GM23248 (cell line): ENCODE measurements around the gene SPACA7. TPM values are rescaled to one million over a fixed set of nuclear protein-coding genes. Genes with fewer than 3 reads are reported as not detected.
"Not testable (repeated sequence)": the region's sequence is repeated elsewhere in the genome, so short reads cannot be mapped to it uniquely, and the experiment has no call there.

ENCODE experiments used
- DNase-seq: peaks from one replicate; pipeline ENCODE4 v3.0.0-alpha.2; 2015
- H2AFZ ChIP-seq: fragments of 200-600 bp; sonication (generic); 2 replicates; pipeline ENCODE4 v1.6.1; 2016; ENCODE audit warnings: antibody characterized with exemption
- H3F3A ChIP-seq: fragments of 200-600 bp; sonication (generic); 2 replicates; pipeline ENCODE4 v1.6.1; 2016; ENCODE audit warnings: mild to moderate bottlenecking, antibody characterized with exemption, mixed run types; ENCODE audit not compliant: insufficient read depth
- H3K27ac ChIP-seq: fragments of 200-600 bp; sonication (generic); 2 replicates; pipeline ENCODE4 v1.5.1; 2016; ENCODE audit warnings: mild to moderate bottlenecking
- H3K27me3 ChIP-seq: fragments of 200-600 bp; sonication (generic); replicated peaks from 2 replicates; pipeline ENCODE4 v1.6.1; 2016; ENCODE audit warnings: mild to moderate bottlenecking; ENCODE audit not compliant: insufficient read depth
- H3K36me3 ChIP-seq: fragments of 200-600 bp; sonication (generic); 2 replicates; pipeline ENCODE4 v1.6.1; 2016; ENCODE audit warnings: low read depth, mild to moderate bottlenecking
- H3K4me1 ChIP-seq: fragments of 200-600 bp; sonication (generic); 2 replicates; pipeline ENCODE4 v1.6.1; 2016; ENCODE audit warnings: mild to moderate bottlenecking; ENCODE audit not compliant: insufficient read depth
- H3K4me2 ChIP-seq: fragments of 200-600 bp; sonication (generic); one replicate; pipeline ENCODE4 v1.6.1; 2016; ENCODE audit warnings: mild to moderate bottlenecking; ENCODE audit not compliant: unreplicated experiment
- H3K4me3 ChIP-seq: fragments of 200-600 bp; sonication (generic); 2 replicates; pipeline ENCODE4 v1.5.1; 2016; ENCODE audit warnings: mild to moderate bottlenecking
- H3K79me2 ChIP-seq: fragments of 200-600 bp; sonication (generic); 2 replicates; pipeline ENCODE4 v1.6.1; 2016; ENCODE audit warnings: mild to moderate bottlenecking; ENCODE audit not compliant: insufficient read depth
- H3K9ac ChIP-seq: fragments of 200-600 bp; sonication (generic); 2 replicates; pipeline ENCODE4 v1.6.1; 2016; ENCODE audit warnings: mild to moderate bottlenecking
- H3K9me2 ChIP-seq: fragments of 200-600 bp; sonication (generic); 2 replicates; pipeline ENCODE4 v1.6.1; 2016; ENCODE audit warnings: mixed run types, mild to moderate bottlenecking, moderate library complexity; ENCODE audit not compliant: insufficient read depth
- H3K9me3 ChIP-seq: fragments of 200-600 bp; sonication (generic); one replicate; pipeline ENCODE4 v1.6.1; 2017; ENCODE audit warnings: low read depth
- H4K20me1 ChIP-seq: fragments of 200-600 bp; sonication (generic); 2 replicates; pipeline ENCODE4 v1.6.0; 2016; ENCODE audit not compliant: insufficient read depth
- EZH2 ChIP-seq: fragments of 200-600 bp; sonication (generic); IDR thresholded peaks from 2 replicates; pipeline ENCODE4 v1.6.1; 2018; ENCODE audit warnings: antibody characterized with exemption, mild to moderate bottlenecking; ENCODE audit not compliant: insufficient read depth, poor library complexity, severe bottlenecking
- EZH2phosphoT487 ChIP-seq: fragments of 200-600 bp; sonication (generic); IDR thresholded peaks from 2 replicates; pipeline ENCODE4 v1.6.1; 2018; ENCODE audit warnings: antibody characterized with exemption, moderate library complexity, mild to moderate bottlenecking, low read depth; ENCODE audit not compliant: insufficient read depth
- WGBS, 2 experiments: methylation state at CpG; one replicate each; pipeline ENCODE4 v1.1.6; 2015 to 2017; ENCODE audit warnings: low lambda C conversion rate in 2 of 2, low coverage in 1 of 2; ENCODE audit errors: missing lambda C conversion rate in 2 of 2; 5-methylcytosine and 5-hydroxymethylcytosine counted together
- in situ Hi-C: fragments of 300-500 bp; cut with MboI; formaldehyde crosslinking; loops from 2 replicates; pipeline ENCODE4 v1.15.0; 2020
- polyA plus RNA-seq: library from polyadenylated mRNA; unstranded; fragments of >200 nt; fragmentation: Nextera tagmentation; extraction: Ambion mirVana; gene quantifications from 2 replicates; pipeline ENCODE4 v1.2.1, GENCODE V29; 2016
- total RNA-seq: library from RNA; depleted of rRNA; stranded (reverse); fragments of >200 nt; shearing (Covaris generic); gene quantifications from 2 replicates; pipeline ENCODE4 v1.2.3, GENCODE V29; 2014

SPACA7 gene
- total and polyA plus RNA-seq, 2 experiments from 2014 or later, result not detected

GRCh38 chr13:112416647-112417046, 40.5 kb downstream of the SPACA7 start:
- no peaks in the 10 kb centered on the region for H3K9me2 ChIP-seq
- no peak overlapping the region for H3K27ac ChIP-seq
- H3K4me3 ChIP-seq, result no peak overlapping the region
- no peak overlapping the region for H3K9ac ChIP-seq
- no peaks in the 10 kb centered on the region for H4K20me1 ChIP-seq
- H3K79me2 ChIP-seq, result no peaks in the 10 kb centered on the region
- DNase-seq, result no peak
- WGBS, 2 experiments, result 6 to 18% methylated on average over 1 of the region's 1 CpG
- in situ Hi-C loops, result no loop called here
- TF ChIP-seq EZH2phosphoT487 (no peak), EZH2 (no peak)
- no peaks in the 10 kb centered on the region for H3K27me3 ChIP-seq
- no peaks in the 10 kb centered on the region for H3K36me3 ChIP-seq
- peaks cover 5% of the 10 kb centered on the region for H3K9me3 ChIP-seq
- no peak overlapping the region for H2AFZ ChIP-seq
- no peak overlapping the region for H3K4me2 ChIP-seq
- H3F3A ChIP-seq, result no peaks in the 10 kb centered on the region
- no peaks in the 10 kb centered on the region for H3K4me1 ChIP-seq

- in situ Hi-C loops, result no loop called here
- H3K27ac ChIP-seq, result no peak overlapping the region
- H3K4me3 ChIP-seq, result no peak overlapping the region
- no peak for DNase-seq
- no peaks in the 10 kb centered on the region for H3F3A ChIP-seq
- no peak overlapping the region for H3K9ac ChIP-seq
- TF ChIP-seq EZH2 (no peak), EZH2phosphoT487 (no peak)
- H3K9me3 ChIP-seq, result peaks cover 5% of the 10 kb centered on the region
- H3K9me2 ChIP-seq, result no peaks in the 10 kb centered on the region
- no peak overlapping the region for H2AFZ ChIP-seq
- H3K36me3 ChIP-seq, result no peaks in the 10 kb centered on the region
- H3K4me2 ChIP-seq, result no peak overlapping the region
- H3K79me2 ChIP-seq, result no peaks in the 10 kb centered on the region
- H4K20me1 ChIP-seq, result no peaks in the 10 kb centered on the region
- no peaks in the 10 kb centered on the region for H3K4me1 ChIP-seq
- no peaks in the 10 kb centered on the region for H3K27me3 ChIP-seq
Observed at GRCh38 chr13:112417079-112417478, 40.9 kb downstream of the SPACA7 start.

- Histone ChIP-seq H3K4me1 (no peaks in the 10 kb centered on the region), H3K36me3 (no peaks in the 10 kb centered on the region), H3K27ac (no peak overlapping the region), H3K4me2 (no peak overlapping the region), H3K9ac (no peak overlapping the region), H4K20me1 (no peaks in the 10 kb centered on the region), H3K9me3 (peaks cover 5% of the 10 kb centered on the region), H3F3A (no peaks in the 10 kb centered on the region), H3K4me3 (no peak overlapping the region), H3K27me3 (no peaks in the 10 kb centered on the region), H3K79me2 (no peaks in the 10 kb centered on the region), H2AFZ (no peak overlapping the region), H3K9me2 (no peaks in the 10 kb centered on the region)
- in situ Hi-C loops, result no loop called here
- DNase-seq, result no peak
- 35 to 36% methylated on average over 14 of the region's 14 CpGs for WGBS, 2 experiments
- TF ChIP-seq EZH2 (no peak), EZH2phosphoT487 (no peak)
Observed at GRCh38 chr13:112424098-112424497, 47.9 kb downstream of the SPACA7 start.

GRCh38 chr13:112428704-112429103, 52.5 kb downstream of the SPACA7 start:
- Histone ChIP-seq H3K27ac (no peak overlapping the region), H3K4me3 (no peak overlapping the region), H3K9me3 (no peaks in the 10 kb centered on the region), H3K9me2 (no peaks in the 10 kb centered on the region), H3K9ac (no peak overlapping the region), H2AFZ (no peak overlapping the region), H3K4me1 (no peaks in the 10 kb centered on the region), H3K27me3 (no peaks in the 10 kb centered on the region), H3F3A (no peaks in the 10 kb centered on the region), H3K4me2 (no peak overlapping the region), H3K79me2 (no peaks in the 10 kb centered on the region), H3K36me3 (no peaks in the 10 kb centered on the region), H4K20me1 (no peaks in the 10 kb centered on the region)
- in situ Hi-C loops, result no loop called here
- TF ChIP-seq EZH2 (no peak), EZH2phosphoT487 (no peak)
- DNase-seq, result no peak

- H4K20me1 ChIP-seq, result no peaks in the 10 kb centered on the region
- H3K4me1 ChIP-seq, result no peaks in the 10 kb centered on the region
- no peaks in the 10 kb centered on the region for H3K27me3 ChIP-seq
- in situ Hi-C loops, result no loop called here
- H3K27ac ChIP-seq, result no peak overlapping the region
- no peak overlapping the region for H3K9ac ChIP-seq
- H3K4me2 ChIP-seq, result no peak overlapping the region
- no peak overlapping the region for H3K4me3 ChIP-seq
- 11 to 16% methylated on average over 5 of the region's 5 CpGs for WGBS, 2 experiments
- H3K9me2 ChIP-seq, result no peaks in the 10 kb centered on the region
- no peaks in the 10 kb centered on the region for H3K79me2 ChIP-seq
- no peaks in the 10 kb centered on the region for H3K9me3 ChIP-seq
- H3K36me3 ChIP-seq, result no peaks in the 10 kb centered on the region
- no peak for DNase-seq
- TF ChIP-seq EZH2 (no peak), EZH2phosphoT487 (no peak)
- H2AFZ ChIP-seq, result no peak overlapping the region
- no peaks in the 10 kb centered on the region for H3F3A ChIP-seq
Observed at GRCh38 chr13:112431734-112432133, 55.6 kb downstream of the SPACA7 start.

GRCh38 chr13:112432734-112433133, 56.6 kb downstream of the SPACA7 start:
- 41% methylated on average over 5 of the region's 5 CpGs; no CpG with 5 or more reads in 1 of the 2 experiments for WGBS, 2 experiments
- DNase-seq, H3K4me3 ChIP-seq, H3K9me3 ChIP-seq, H3K4me2 ChIP-seq, H3K9ac ChIP-seq, H3K36me3 ChIP-seq, in situ Hi-C loops, H3K79me2 ChIP-seq, H3K4me1 ChIP-seq, H3K9me2 ChIP-seq, H4K20me1 ChIP-seq, H2AFZ ChIP-seq, H3K27me3 ChIP-seq, H3F3A ChIP-seq, H3K27ac ChIP-seq: not testable (repeated sequence)

- in situ Hi-C loops, H4K20me1 ChIP-seq, H3K9me3 ChIP-seq, H3K4me3 ChIP-seq, H3K27me3 ChIP-seq, H3K4me2 ChIP-seq, H2AFZ ChIP-seq, H3K4me1 ChIP-seq, H3K79me2 ChIP-seq, H3K9ac ChIP-seq, H3F3A ChIP-seq, H3K36me3 ChIP-seq, DNase-seq, H3K9me2 ChIP-seq, H3K27ac ChIP-seq: not testable (repeated sequence)
- WGBS, 2 experiments, result 66 to 72% methylated on average over 16 of the region's 16 CpGs
Observed at GRCh38 chr13:112433517-112433916, 57.4 kb downstream of the SPACA7 start.
